ENCODE results near the gene ELMOD1. TPM values are rescaled to one million over a fixed set of nuclear protein-coding genes. Genes with fewer than 3 reads are reported as not detected.

Gene ELMOD1
- total RNA-seq, 1 donor from 2014 or later, result not detected

GRCh38 chr11:107683061-107683460, 92.1 kb downstream of the ELMOD1 start:
- intact Hi-C loops (cut with micrococcal nuclease), result no loop called here

DNA sequence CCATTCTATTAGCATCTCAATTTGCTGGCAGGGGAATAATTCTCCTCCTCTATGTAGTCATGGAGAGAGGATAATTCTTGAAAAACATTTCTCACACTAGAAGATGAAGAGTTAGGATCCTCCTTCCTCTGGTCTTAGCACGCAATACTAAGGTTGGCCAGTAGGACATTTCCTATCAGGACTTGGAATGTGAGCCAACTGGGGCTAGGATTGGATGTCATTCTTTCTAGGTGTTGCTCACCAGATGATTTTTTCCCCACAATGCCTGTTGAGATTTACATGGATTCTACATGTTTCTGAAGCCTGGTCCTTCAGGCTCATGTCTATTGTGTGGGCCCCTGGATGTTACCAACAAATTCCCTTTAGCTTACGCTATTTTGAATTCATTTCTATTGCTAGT, 92.9 kb downstream of the ELMOD1 start:
- intact Hi-C loops (cut with micrococcal nuclease), result no loop called here

- intact Hi-C loops (cut with micrococcal nuclease), result no loop called here
Observed at GRCh38 chr11:107688322-107688918, 97.5 kb downstream of the ELMOD1 start.

DNA sequence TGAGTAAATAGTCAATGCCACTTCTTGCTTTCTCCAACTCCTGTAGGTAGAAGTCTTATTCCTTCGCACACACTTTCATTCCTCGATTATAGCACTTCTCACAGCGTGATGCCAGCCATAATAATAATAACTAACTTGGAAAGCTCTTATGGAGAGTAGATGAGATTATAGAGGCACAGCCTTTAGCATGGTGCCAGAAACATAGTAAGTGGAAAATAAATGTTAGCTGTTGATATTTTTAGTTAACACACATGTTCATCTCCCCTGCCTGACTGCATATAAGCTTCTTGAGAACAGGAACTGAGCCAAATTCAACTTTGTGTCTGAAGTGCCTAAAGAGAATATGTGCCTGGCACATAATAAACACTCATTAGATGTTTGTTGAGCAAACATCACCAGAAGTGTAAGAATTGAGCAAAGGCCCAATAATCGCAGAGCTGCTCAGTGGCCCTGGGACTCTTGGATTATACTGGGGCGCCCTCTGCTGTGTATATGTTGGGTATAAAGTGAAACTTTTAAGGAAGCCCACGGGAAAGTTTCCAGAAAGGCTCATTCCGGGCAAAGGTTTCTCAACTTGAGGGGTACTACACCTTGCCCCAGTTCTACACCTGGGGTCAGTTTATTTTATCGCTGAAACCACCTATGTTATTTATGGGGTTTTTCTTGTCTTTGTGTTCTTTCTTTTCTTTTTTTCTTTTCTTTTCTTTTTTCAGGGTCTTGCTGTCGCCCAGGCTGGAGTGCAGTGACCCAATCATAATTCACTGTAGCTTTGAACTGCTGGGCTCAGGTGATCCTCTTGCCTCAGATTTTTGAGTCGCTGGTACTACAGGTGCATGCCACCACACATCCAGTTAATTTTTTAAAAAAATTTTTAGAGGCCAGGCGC, 98.6 kb downstream of the ELMOD1 start:
- intact Hi-C loops (cut with micrococcal nuclease), result loop anchor here (1.0 kb wide), 3 partner anchors 113 to 140 kb away; no protein-coding TSS in a partner anchor

DNA sequence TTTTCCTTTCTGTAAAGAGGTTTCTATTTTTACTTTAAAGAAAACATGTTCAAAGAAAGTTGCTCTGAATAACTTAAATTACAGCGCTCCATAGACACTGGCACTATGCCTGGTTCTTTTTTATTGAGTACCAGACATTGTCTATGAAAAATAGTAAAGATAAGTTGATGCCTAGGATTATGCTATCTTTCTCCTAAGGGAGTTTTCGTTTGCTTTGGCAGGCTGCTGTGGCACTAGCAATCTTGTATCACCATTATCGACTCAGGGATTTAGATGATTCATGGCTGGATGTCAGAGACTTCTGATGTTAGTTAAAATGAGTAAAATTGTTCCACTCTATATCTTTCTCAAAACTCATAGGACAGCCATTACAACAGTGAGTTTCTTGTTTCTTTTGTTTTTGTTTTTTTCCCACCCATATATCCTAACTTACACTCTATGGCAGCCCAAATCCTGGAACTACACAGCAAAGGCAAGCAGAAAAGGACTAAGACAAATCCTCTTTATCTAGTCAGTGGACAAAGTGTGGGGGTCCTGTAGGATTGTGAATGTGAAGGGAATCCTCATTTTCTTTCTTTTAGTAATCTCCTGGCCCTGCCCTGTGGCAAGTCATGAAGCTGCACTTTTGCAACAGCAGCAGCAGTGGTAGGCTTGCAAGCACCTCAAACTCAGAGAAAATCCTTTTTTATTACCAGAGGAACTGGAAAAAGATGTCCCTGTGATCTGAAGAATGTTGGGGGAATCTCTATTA, 100.2 kb downstream of the ELMOD1 start:
- intact Hi-C loops (cut with micrococcal nuclease), result no loop called here

DNA sequence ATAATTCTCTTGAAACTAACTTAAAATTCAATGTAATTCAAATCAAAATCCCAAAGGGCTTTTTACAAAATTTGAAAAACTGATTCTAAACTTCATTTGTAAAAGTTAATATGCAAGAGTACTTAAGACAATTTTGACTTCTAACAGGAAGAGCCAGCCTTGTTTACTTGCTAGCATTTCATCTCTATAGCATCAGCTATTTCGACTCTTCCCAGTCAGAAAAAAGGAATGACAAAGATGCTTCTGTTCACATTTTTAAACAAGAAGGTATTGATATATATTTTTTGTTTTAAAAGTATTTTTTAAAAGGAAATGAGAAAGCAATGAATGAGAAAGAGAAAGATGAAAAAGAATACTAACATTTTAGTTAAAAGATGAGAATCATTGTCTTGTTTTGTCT, 104.5 kb downstream of the ELMOD1 start:
- intact Hi-C loops (cut with micrococcal nuclease), result no loop called here

GRCh38 chr11:107696140-107696539, 105.2 kb downstream of the ELMOD1 start:
- intact Hi-C loops (cut with micrococcal nuclease), result no loop called here

- intact Hi-C loops (cut with micrococcal nuclease), result no loop called here
Observed at GRCh38 chr11:107697291-107697690, 106.3 kb downstream of the ELMOD1 start.

- intact Hi-C loops (cut with micrococcal nuclease), result no loop called here
Observed at GRCh38 chr11:107699371-107700285, 108.7 kb downstream of the ELMOD1 start.

DNA sequence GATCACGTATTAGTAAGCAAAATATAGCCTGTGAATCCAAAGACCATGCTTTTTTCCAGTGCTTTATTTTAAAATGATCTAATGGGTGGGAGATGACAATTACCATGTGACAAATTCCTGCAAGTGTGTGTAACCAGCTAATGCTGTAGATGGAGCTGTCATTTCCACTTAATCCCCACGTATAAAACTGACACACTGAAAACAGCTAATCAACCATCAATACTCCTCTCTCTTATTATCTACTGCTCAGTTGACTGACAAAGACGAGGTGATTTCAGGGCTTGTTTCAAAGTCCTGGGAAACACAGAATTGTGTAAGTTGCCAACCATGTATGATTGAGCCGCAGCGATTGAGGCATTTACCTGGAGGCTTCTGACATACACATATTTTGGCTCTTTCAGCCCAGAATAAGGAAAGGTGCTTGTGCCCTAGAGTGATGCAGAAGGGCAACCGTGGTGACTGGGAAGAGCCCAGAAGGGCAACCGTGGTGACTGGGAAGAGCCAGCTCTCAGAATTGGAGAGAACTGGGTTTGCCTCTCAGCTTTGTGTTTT, 111.2 kb downstream of the ELMOD1 start:
- intact Hi-C loops (cut with micrococcal nuclease), result no loop called here

GRCh38 chr11:107702723-107703122, 111.8 kb downstream of the ELMOD1 start:
- intact Hi-C loops (cut with micrococcal nuclease), result no loop called here

GRCh38 chr11:107704451-107704850, 113.5 kb downstream of the ELMOD1 start:
- intact Hi-C loops (cut with micrococcal nuclease), result no loop called here

DNA sequence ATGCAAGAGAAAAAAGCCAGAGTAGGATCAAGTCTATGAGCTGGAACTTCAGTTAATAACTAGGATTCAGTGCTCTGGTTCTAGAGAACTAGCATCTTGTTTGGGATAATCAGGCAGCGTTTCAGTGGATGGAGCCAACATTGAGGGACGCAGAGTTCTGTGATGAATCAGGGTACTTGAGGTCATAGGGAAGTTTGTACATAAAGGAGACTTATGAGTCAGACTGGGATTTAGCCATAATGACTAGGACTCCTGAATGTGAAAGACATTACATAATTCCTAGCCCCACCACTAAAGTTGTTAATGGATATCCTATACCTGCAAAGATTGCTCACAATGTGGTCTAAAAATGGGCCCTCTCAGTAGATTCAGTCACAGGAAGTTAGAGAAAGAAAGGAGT, 114.1 kb downstream of the ELMOD1 start:
- intact Hi-C loops (cut with micrococcal nuclease), result no loop called here

DNA sequence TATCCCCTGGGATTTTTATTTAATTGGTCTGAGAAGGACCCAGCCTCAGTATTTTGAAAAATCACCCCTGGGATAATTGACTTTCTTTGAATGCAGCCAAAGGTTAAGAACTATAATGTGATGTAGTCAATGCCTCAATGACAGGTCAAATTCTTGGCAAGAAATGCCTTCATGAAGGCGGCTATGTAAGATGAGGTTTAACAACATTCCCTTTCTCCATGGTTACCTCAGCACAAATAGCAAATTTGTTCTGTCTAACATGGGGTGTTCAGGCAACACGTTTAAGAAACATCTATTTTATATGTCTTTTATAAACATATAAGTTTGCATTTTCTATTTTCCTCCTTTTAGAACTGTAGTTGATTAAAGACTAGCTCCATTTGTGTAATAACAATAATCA, 115.6 kb downstream of the ELMOD1 start:
- intact Hi-C loops (cut with micrococcal nuclease), result no loop called here

GRCh38 chr11:107707215-107707671, 116.3 kb downstream of the ELMOD1 start:
- intact Hi-C loops (cut with micrococcal nuclease), result no loop called here

GRCh38 chr11:107707807-107708206, 116.9 kb downstream of the ELMOD1 start:
- intact Hi-C loops (cut with micrococcal nuclease), result no loop called here

DNA sequence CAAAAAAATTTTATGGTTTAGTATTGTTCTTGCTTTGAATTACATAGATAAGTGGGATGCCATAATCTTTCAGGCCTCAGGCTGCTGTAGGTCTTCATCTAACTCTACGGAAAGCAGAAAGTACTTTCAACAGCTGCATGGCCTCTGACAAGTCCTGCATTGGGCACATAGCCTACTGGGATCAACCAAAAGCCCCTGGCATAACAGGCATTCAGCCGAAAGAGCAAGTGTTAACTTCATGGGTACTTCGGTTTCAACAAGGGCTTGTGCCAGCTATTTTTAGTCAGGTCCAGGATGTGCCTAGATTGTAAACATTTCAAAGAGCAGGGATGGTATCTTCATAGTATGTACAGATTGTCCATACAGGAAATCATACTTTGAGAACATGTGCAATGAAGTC, 117.8 kb downstream of the ELMOD1 start:
- intact Hi-C loops (cut with micrococcal nuclease), result no loop called here

- intact Hi-C loops (cut with micrococcal nuclease), result no loop called here
Observed at GRCh38 chr11:107710301-107710700, 119.4 kb downstream of the ELMOD1 start.

DNA sequence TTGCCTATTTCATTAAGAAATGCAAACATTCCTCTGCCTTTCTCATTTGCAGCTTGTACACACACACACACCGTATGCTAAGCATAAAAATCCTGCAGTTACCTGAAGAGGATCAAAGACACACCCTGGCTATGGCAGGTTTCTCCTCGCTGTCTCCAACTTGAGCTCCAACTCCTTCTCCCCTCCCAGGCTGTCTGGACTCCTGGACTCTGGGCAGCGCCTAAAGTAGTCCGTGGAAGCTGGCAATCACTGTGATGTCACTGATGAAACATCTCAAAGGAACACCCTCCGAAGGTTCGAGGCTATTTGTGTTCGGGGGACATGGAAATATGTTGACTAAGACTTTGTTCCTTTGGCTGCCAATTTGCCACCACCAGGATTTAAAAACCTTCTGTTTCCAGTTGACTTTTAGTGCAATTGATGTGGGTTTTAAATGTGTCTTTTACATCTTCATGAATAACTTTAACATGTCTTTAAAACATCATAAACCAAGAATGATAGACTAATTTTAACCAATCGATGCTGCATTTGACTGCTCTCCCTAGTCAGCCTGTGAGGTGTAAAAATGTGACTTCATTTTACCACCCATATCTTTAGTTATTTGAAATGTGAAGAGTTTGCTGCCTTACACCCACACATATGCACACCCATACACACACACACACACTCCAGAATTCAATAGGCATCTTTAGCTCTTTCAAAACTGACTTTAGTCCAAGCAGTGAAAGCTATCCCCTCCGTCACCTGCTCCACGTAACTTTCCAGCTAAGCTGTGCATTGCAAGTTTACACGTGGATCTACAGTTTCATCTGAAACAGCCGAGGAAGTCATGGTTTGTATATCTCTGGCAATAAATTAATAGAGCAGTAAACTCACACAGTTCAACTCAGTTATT, 121.2 kb downstream of the ELMOD1 start, which contains the start of gene SLN:
Gene SLN, minus strand, starts transcription at position 196 of the 895 bp plus-strand sequence.
- intact Hi-C loops (cut with micrococcal nuclease), result no loop called here

Data from T-helper 2 cell treated with Interferon-gamma antibody and Interleukin-4, amounts not matched to agents 100 ng/mL and 5 ng/mL, for 36 hours (primary cell).